GM19025 (cell line): ENCODE data around the gene RFC2.
"Not testable (repeated sequence)": the region's sequence is repeated elsewhere in the genome, so short reads cannot be mapped to it uniquely, and the experiment has no call there.

Source experiments
- ATAC-seq: cut with Tn5 transposase; IDR thresholded peaks from one replicate; pipeline ENCODE4 v1.9.1; 2021; ENCODE audit warnings: mild to moderate bottlenecking, low read depth, moderate library complexity; ENCODE audit not compliant: unreplicated experiment

The RFC2 gene

GRCh38 chr7:74220229-74220628 lies 34.0 kb downstream of the RFC2 start:
- ATAC-seq, result no peak

- no peak for ATAC-seq
Observed at GRCh38 chr7:74219416-74219815, 34.8 kb downstream of the RFC2 start.

- no peak for ATAC-seq
Observed at GRCh38 chr7:74218343-74218698, 35.9 kb downstream of the RFC2 start.

GRCh38 chr7:74217455-74218342 lies 36.5 kb downstream of the RFC2 start:
- peak; percentile 59 for ATAC-seq

GRCh38 chr7:74216361-74216761 lies 37.8 kb downstream of the RFC2 start:
- ATAC-seq, result no peak

GRCh38 chr7:74215921-74216320 lies 38.3 kb downstream of the RFC2 start:
- no peak for ATAC-seq

GRCh38 chr7:74214816-74215630 lies 39.2 kb downstream of the RFC2 start:
- ATAC-seq, result no peak

- no peak for ATAC-seq
Observed at GRCh38 chr7:74212661-74213060, 41.5 kb downstream of the RFC2 start.

GRCh38 chr7:74208241-74208640 lies 46.0 kb downstream of the RFC2 start:
- ATAC-seq, result not testable (repeated sequence)

GRCh38 chr7:74207586-74207985 lies 46.6 kb downstream of the RFC2 start:
- ATAC-seq, result no peak

- ATAC-seq, result no peak
Observed at GRCh38 chr7:74206589-74207120, 47.5 kb downstream of the RFC2 start.

GRCh38 chr7:74206052-74206451 lies 48.1 kb downstream of the RFC2 start:
- ATAC-seq, result not testable (repeated sequence)

- ATAC-seq, result no peak
Observed at GRCh38 chr7:74203956-74204618, 50.1 kb downstream of the RFC2 start.

GRCh38 chr7:74202841-74203556 lies 51.2 kb downstream of the RFC2 start:
- ATAC-seq, result no peak

GRCh38 chr7:74199551-74200355 lies 54.4 kb downstream of the RFC2 start:
- ATAC-seq, result no peak

- no peak for ATAC-seq
Observed at GRCh38 chr7:74197449-74198124, 56.6 kb downstream of the RFC2 start.

GRCh38 chr7:74195968-74196654 lies 58.1 kb downstream of the RFC2 start:
- not testable (repeated sequence) for ATAC-seq
